Upper lobe of left lung (tissue), 6 donors: ENCODE measurements around the gene FCN3. TPM values are rescaled to one million over a fixed set of nuclear protein-coding genes. Genes with fewer than 3 reads are reported as not detected.

ENCODE experiments used
- ATAC-seq, 2 donors: fragments of 200-7000 bp; cut with Tn5 transposase; one replicate each; pipeline ENCODE4 v1.9.1; 2022; ENCODE audit warnings: mild to moderate bottlenecking in 2 of 2, moderate library complexity in 2 of 2; ENCODE audit not compliant: low FRiP score in 2 of 2
- DNase-seq, 2 donors: peaks; one replicate each; pipeline ENCODE4 v3.0.0-alpha.2; 2019 to 2020
- H3K27ac ChIP-seq, 4 donors: fragments of 200-600 bp; sonication (generic); one replicate each; pipeline ENCODE4 v1.5.1; 2016 to 2019
- H3K27me3 ChIP-seq, 4 donors: fragments of 200-600 bp; sonication (generic); one replicate each; pipeline ENCODE4 v1.5.1; 2017 to 2019
- H3K36me3 ChIP-seq, 4 donors: fragments of 200-600 bp; sonication (generic); one replicate each; pipeline ENCODE4 v1.5.1; 2016 to 2019
- H3K4me1 ChIP-seq, 4 donors: fragments of 200-600 bp; sonication (generic); one replicate each; pipeline ENCODE4 v1.5.1; 2018 to 2019
- H3K4me3 ChIP-seq, 4 donors: fragments of 200-600 bp; sonication (generic); one replicate each; pipeline ENCODE4 v1.5.1; 2017 to 2019; ENCODE audit warnings: mild to moderate bottlenecking in 2 of 4, moderate library complexity in 1 of 4
- H3K9me3 ChIP-seq, 4 donors: fragments of 200-600 bp; sonication (generic); one replicate each; pipeline ENCODE4 v1.5.1; 2018 to 2019
- EP300 ChIP-seq, 4 donors: sonication (generic); formaldehyde crosslinking; IDR thresholded peaks; one replicate each; pipeline ENCODE4 v1.5.1; 2017; ENCODE audit warnings: antibody characterized with exemption in 4 of 4, control low read depth in 2 of 4
- POLR2A ChIP-seq, 4 donors: fragments of 450-650 bp; IDR thresholded peaks; one replicate each; pipeline ENCODE4 v1.5.1; 2016 to 2017; ENCODE audit warnings: antibody characterized with exemption in 4 of 4, mild to moderate bottlenecking in 2 of 4
- POLR2AphosphoS5 ChIP-seq, 2 donors: sonication (generic); formaldehyde crosslinking; IDR thresholded peaks; one replicate each; pipeline ENCODE4 v1.5.1; 2017; ENCODE audit warnings: antibody characterized with exemption in 2 of 2
- WGBS, 2 donors: methylation state at CpG; one replicate each; pipeline ENCODE4 v1.1.5; 2017 to 2018; 5-methylcytosine and 5-hydroxymethylcytosine counted together
- total RNA-seq, 6 donors: library from RNA; depleted of rRNA in 4 of 6; stranded (reverse); fragments of >200 nt in 4 of 6; gene quantifications; one replicate each; pipeline versions ENCODE4 v1.1.0 to v1.2.1, GENCODE V29; 2016 to 2021
- TF ChIP-seq, protein P1 (sequence below), 6 experiments: fragments of 450-650 bp in 4 of 6; fragments of 200-600 bp in 2 of 6; sonication (generic) in 2 of 6; IDR thresholded peaks; one replicate each; pipeline ENCODE4 v1.5.1; 2016 to 2019; ENCODE audit warnings: antibody characterized with exemption in 6 of 6
- donor health status: DM: no; HTN: no; CAD: no; lungs with moderate emphysema.
- donor health status: DM: no; HTN: yes; CAD: no; lungs with severe emphysema.

The FCN3 gene
- total RNA-seq, 6 donors from 2014 or later, result 145 to 1,319 (median 555) TPM

DNA sequence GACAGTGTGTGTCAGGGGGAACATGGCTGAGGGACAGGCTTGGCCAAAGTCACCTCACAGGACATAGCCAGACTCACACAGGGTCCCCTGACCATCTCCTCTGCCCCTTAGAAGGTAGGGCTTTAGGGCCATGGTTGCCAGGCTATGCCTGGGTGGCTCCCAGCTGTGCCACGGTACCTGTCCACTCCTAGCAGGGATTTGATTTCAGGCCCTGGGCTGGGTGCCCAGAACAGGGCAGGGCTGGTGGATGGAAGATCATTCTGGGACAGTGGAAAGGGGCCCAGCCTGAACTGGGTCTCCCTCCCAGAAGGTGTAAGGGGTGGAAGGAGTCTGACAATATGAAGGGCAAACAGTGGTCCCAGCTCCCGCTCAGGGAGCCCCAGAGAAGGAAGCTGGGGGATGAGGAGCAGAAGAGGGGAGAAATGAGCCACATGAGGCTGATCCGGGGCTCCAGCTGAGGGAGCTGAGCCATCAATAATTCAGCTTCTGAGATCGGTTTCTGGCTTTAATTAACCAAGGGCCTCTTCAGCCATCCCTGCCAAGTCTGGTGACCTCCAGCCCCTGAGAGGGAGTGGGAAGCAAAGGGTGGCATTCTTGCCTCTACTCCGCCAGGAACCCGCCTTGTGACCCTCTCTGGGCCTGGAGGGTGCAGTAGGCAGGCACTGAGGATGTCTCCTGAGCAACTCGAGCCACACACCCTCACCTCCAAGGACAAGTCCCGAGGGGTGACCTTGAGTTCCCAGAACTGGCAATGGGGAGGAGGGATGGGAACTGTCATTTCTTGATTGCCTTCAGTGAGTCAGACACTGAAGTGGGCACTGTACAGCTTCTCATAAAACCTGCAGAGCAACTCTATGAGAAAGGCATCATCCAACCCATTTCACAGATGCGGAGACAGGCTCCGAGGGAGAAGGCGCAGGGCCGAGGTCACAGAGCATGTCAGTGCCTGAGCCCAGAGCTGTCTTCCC lies 6.4 kb upstream of the FCN3 start:
- peak in 1 of 2 donors; percentile 4 for ATAC-seq
- peaks cover 13 to 36% (median 24%) of the 10 kb centered on the region in 4 donors for H3K4me1 ChIP-seq
- WGBS, 2 donors, result 82 to 85% methylated on average over 6 to 12 of the region's 12 CpGs

DNA sequence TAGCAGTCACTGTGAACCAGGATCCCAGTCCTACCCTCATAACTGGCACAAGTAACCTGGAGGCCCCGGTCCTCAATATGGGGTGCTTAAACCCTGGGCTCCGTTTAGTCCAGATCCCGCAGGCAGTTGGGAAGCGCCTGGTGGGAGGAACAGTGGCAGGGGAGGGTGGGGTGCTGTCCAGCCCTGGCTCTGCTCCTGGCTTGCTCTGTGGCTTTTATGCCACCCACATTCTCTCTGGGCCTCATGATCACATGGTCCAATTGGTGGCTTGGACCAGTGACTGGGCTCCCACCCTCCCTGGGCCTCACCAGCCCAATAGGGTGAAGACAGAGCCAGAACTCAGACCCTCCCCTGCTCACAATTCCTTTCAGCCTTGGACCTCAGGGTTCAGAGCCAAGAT lies 5.6 kb upstream of the FCN3 start:
- H3K4me1 ChIP-seq, result peaks cover 13 to 39% (median 27%) of the 10 kb centered on the region in 4 donors
- H3K4me3 ChIP-seq, result no peak overlapping the region
- no peaks in the 10 kb centered on the region for H3K36me3 ChIP-seq
- TF ChIP-seq POLR2AphosphoS5 (IDR thresholded peaks at IDR 0.05) (no peak), POLR2A (IDR thresholded peaks at IDR 0.05) (no peak), EP300 (IDR thresholded peaks at IDR 0.05) (no peak)
- TF ChIP-seq, protein P1, sequence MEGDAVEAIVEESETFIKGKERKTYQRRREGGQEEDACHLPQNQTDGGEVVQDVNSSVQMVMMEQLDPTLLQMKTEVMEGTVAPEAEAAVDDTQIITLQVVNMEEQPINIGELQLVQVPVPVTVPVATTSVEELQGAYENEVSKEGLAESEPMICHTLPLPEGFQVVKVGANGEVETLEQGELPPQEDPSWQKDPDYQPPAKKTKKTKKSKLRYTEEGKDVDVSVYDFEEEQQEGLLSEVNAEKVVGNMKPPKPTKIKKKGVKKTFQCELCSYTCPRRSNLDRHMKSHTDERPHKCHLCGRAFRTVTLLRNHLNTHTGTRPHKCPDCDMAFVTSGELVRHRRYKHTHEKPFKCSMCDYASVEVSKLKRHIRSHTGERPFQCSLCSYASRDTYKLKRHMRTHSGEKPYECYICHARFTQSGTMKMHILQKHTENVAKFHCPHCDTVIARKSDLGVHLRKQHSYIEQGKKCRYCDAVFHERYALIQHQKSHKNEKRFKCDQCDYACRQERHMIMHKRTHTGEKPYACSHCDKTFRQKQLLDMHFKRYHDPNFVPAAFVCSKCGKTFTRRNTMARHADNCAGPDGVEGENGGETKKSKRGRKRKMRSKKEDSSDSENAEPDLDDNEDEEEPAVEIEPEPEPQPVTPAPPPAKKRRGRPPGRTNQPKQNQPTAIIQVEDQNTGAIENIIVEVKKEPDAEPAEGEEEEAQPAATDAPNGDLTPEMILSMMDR (IDR thresholded peaks at IDR 0.05), result no peak
- no peaks in the 10 kb centered on the region for H3K9me3 ChIP-seq
- no peaks in the 10 kb centered on the region for H3K27me3 ChIP-seq
- 84 to 100% methylated on average over 1 to 4 of the region's 4 CpGs for whole genome bisulfite sequencing, 2 donors
- ATAC-seq (no peak), DNase-seq (no peak)
- peak overlapping the region in 2 of 4 donors; percentile 4 to 72 for H3K27ac ChIP-seq

More for the DNA sequence above, 6.4 kb upstream of the FCN3 start:
- H3K9me3 ChIP-seq, result no peaks in the 10 kb centered on the region
- peak overlapping the region in 2 of 4 donors; percentile 4 to 72 for H3K27ac ChIP-seq
- H3K27me3 ChIP-seq, result no peaks in the 10 kb centered on the region
- DNase-seq, result no peak
- no peak overlapping the region for H3K4me3 ChIP-seq
- H3K36me3 ChIP-seq, result no peaks in the 10 kb centered on the region
- TF ChIP-seq, protein P1 (IDR thresholded peaks at IDR 0.05), result no peak
- TF ChIP-seq POLR2A (IDR thresholded peaks at IDR 0.05) (no peak), POLR2AphosphoS5 (IDR thresholded peaks at IDR 0.05) (no peak), EP300 (IDR thresholded peaks at IDR 0.05) (no peak)

GRCh38 chr1:27379564-27380122 lies 5.0 kb upstream of the FCN3 start:
- WGBS, 2 donors, result 50 to 67% methylated on average over 7 to 8 of the region's 11 CpGs
- DNase-seq (peak in 1 of 2 donors; percentile 61), ATAC-seq (no peak)
- Histone ChIP-seq H3K36me3 (no peaks in the 10 kb centered on the region), H3K27me3 (no peaks in the 10 kb centered on the region), H3K4me1 (peaks cover 13 to 39% (median 28%) of the 10 kb centered on the region in 4 donors), H3K9me3 (no peaks in the 10 kb centered on the region), H3K4me3 (no peak overlapping the region), H3K27ac (peak overlapping the region in 2 of 4 donors; percentile 4 to 72)
- TF ChIP-seq POLR2AphosphoS5 (IDR thresholded peaks at IDR 0.05), result no peak
- TF ChIP-seq EP300 (IDR thresholded peaks at IDR 0.05), result no peak
- TF ChIP-seq, protein P1 (IDR thresholded peaks at IDR 0.05), result no peak

DNA sequence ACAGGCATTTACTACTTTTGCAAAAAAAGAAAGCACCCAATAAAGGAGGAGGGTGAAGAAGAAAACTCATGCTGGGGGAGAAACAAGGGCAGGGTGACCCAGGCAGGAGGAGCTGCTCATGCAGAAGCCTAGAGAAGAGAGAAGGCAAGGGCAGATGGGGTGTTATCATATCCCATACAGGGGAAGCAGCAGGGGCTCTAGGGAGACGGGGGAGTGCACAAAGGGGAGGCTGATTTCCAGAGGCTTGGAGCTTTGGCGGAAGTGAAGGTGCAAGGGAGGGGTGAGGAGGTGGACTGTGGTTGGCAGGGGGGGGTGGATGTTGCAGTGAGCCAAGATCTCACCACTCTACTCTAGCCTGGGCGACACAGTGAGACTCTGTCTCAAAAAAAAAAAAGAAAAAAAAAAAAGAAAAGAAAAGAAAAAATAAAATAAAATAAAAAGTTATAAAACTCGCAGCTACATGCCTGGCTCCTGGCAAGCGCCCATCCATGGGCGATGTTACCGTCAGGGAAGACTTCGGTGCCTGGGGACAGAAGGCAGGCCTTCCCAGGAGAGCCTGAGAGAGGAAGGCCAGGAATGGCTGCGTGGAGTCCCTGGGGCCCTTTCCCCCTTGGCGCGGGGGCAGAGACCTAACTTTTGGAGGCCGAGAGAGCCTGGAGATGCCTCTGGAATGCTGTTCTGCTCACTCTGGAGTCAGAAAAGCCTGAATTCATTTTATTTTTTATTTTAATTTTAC lies 3.3 kb upstream of the FCN3 start:
- H3K27me3 ChIP-seq, result no peaks in the 10 kb centered on the region
- WGBS, 2 donors, result 85 to 92% methylated on average over 12 of the region's 12 CpGs
- H3K4me3 ChIP-seq, result no peak overlapping the region
- no peak for TF ChIP-seq EP300 (IDR thresholded peaks at IDR 0.05)
- no peak for TF ChIP-seq POLR2AphosphoS5 (IDR thresholded peaks at IDR 0.05)
- no peak for TF ChIP-seq POLR2A (IDR thresholded peaks at IDR 0.05)
- TF ChIP-seq, protein P1 (IDR thresholded peaks at IDR 0.05), result no peak
- peaks cover 9 to 36% (median 24%) of the 10 kb centered on the region in 4 donors for H3K4me1 ChIP-seq
- peaks cover 0 to 3% (median 0%) of the 10 kb centered on the region in 4 donors for H3K36me3 ChIP-seq
- peak overlapping the region in 2 of 4 donors; percentile 46 to 98 for H3K27ac ChIP-seq
- no peaks in the 10 kb centered on the region for H3K9me3 ChIP-seq
- no peak for DNase-seq
- ATAC-seq, result no peak
